GM12878 (cell line): ENCODE measurements around the gene JPH4. TPM values are rescaled to one million over a fixed set of nuclear protein-coding genes. Genes with fewer than 3 reads are reported as not detected.
"Not testable (repeated sequence)": the region's sequence is repeated elsewhere in the genome, so short reads cannot be mapped to it uniquely, and the experiment has no call there.

Experiments
- ATAC-seq: fragments of 200-7000 bp; cut with Tn5 transposase; 3 replicates; pipeline ENCODE4 v1.9.1; 2020; ENCODE audit warnings: mild to moderate bottlenecking, moderate library complexity
- BruUV-seq: library from RNA; stranded (reverse); fragments of 400-500 nt; replicated peaks from 2 replicates; lab custom pipeline; 2021; lab: Mats Ljungman, UMichigan
- CTCF ChIA-PET: fragments of 300-600 bp; sonication (Branson Sonifier 250); formaldehyde crosslinking; extraction: SDS; loops from one replicate; lab custom pipeline; 2021; ENCODE audit warnings: inconsistent platforms; lab: Yijun Ruan, JAX
- POLR2A ChIA-PET: fragments of 350-600 bp; formaldehyde crosslinking; extraction: SDS; loops from one replicate; lab custom pipeline; 2021; ENCODE audit warnings: inconsistent platforms; lab: Charles Lee
- RAD21 ChIA-PET: fragments of 300-600 bp; sonication (Branson Sonifier 250); formaldehyde crosslinking; loops from one replicate; lab custom pipeline; 2023; ENCODE audit warnings: antibody characterized with exemption; ENCODE audit not compliant: unreplicated experiment; lab: Charles Lee
- SMC1A ChIA-PET: fragments of 300-600 bp; sonication (Branson Sonifier 250); formaldehyde crosslinking; loops from one replicate; lab custom pipeline; 2023; ENCODE audit not compliant: unreplicated experiment, uncharacterized antibody; lab: Charles Lee
- DNase-seq: peaks from one replicate; pipeline ENCODE4 v3.0.0-alpha.2; 2011; ENCODE audit warnings: low read depth, low spot score
- FAIRE-seq: peaks from 3 replicates; lab custom pipeline; 2011; peaks lifted over from hg19 to GRCh38; lab: Jason Lieb, UNC
- H2AFZ ChIP-seq: 2 replicates; pipeline ENCODE4 v1.6.0; 2011; ENCODE audit warnings: low read depth, low read length, control low read depth; ENCODE audit not compliant: control insufficient read depth
- H3K27ac ChIP-seq: 2 replicates; pipeline ENCODE4 v1.5.1; 2011; ENCODE audit warnings: control low read depth; ENCODE audit not compliant: control insufficient read depth, insufficient read depth
- H3K27me3 ChIP-seq, 2 experiments: replicated peaks in 1 of 2; 2 replicates each; pipeline versions ENCODE4 v1.6.0 to v1.6.1; 2011; ENCODE audit warnings: low read length in 1 of 2; ENCODE audit not compliant: control insufficient read depth in 2 of 2, insufficient read depth in 2 of 2
- H3K36me3 ChIP-seq, 2 experiments: 2 replicates each; pipeline ENCODE4 v1.5.1; 2011; ENCODE audit warnings: low read length in 1 of 2; ENCODE audit not compliant: control insufficient read depth in 2 of 2, insufficient read depth in 2 of 2
- H3K4me1 ChIP-seq: 2 replicates; pipeline ENCODE4 v1.6.1; 2011; ENCODE audit warnings: mild to moderate bottlenecking, low read length, moderate library complexity, mixed read lengths; ENCODE audit not compliant: control insufficient read depth, insufficient read depth
- H3K4me2 ChIP-seq: 2 replicates; pipeline ENCODE4 v1.6.0; 2011; ENCODE audit warnings: control low read depth; ENCODE audit not compliant: control insufficient read depth, insufficient read depth
- H3K4me3 ChIP-seq: fragments of 200-600 bp; sonication (generic); 2 replicates; pipeline ENCODE4 v1.5.1; 2016
- H3K79me2 ChIP-seq: 2 replicates; pipeline ENCODE4 v1.6.0; 2011; ENCODE audit warnings: low read length; ENCODE audit not compliant: control insufficient read depth, insufficient read depth
- H3K9ac ChIP-seq: 2 replicates; pipeline ENCODE4 v1.8.0; 2011; ENCODE audit warnings: low read length, control low read depth, mixed read lengths; ENCODE audit not compliant: control insufficient read depth, insufficient read depth
- H3K9me3 ChIP-seq: replicated peaks from 3 replicates; pipeline ENCODE4 v1.5.1; 2011; ENCODE audit warnings: mild to moderate bottlenecking, low read length; ENCODE audit not compliant: control insufficient read depth, insufficient read depth
- H4K20me1 ChIP-seq: 2 replicates; pipeline ENCODE4 v1.6.0; 2011; ENCODE audit not compliant: control insufficient read depth, insufficient read depth
- BHLHE40 ChIP-seq, 2 experiments: fragments of 450-650 bp in 1 of 2; IDR thresholded peaks; 2 replicates each; pipeline ENCODE4 v1.6.1; 2011 to 2017; ENCODE audit warnings: low read depth in 2 of 2, borderline replicate concordance in 1 of 2, improper control_type of control experiment in 1 of 2, low read length in 1 of 2, mild to moderate bottlenecking in 1 of 2
- CHD1 ChIP-seq: IDR thresholded peaks from 2 replicates; pipeline ENCODE4 v1.6.1; 2012; ENCODE audit warnings: low read depth, low read length, improper control_type of control experiment
- TCF7 ChIP-seq: IDR thresholded peaks from 2 replicates; pipeline ENCODE4 v1.6.1; 2014; ENCODE audit warnings: antibody characterized with exemption, borderline replicate concordance
- ZNF207 ChIP-seq: fragments of 450-650 bp; IDR thresholded peaks from 2 replicates; pipeline ENCODE4 v1.6.1; 2014; ENCODE audit warnings: antibody characterized with exemption, mild to moderate bottlenecking, borderline replicate concordance
- WGBS: methylation state at CpG from one replicate; pipeline ENCODE4 v1.1.6; 2016; ENCODE audit warnings: low lambda C conversion rate; ENCODE audit not compliant: insufficient replicate concordance, insufficient coverage; ENCODE audit errors: missing lambda C conversion rate; 5-methylcytosine and 5-hydroxymethylcytosine counted together
- in situ Hi-C: fragments of 300-500 bp; cut with MboI; formaldehyde crosslinking; loops from 9 replicates; pipeline ENCODE4 v1.14.3; 2018; ENCODE audit warnings: mixed read lengths
- intact Hi-C: fragments of 100-400 bp; cut with micrococcal nuclease; formaldehyde crosslinking; loops from one replicate; pipeline ENCODE4 v1.14.2; 2022; ENCODE audit not compliant: unreplicated experiment
- polyA plus RNA-seq, 11 experiments: library from polyadenylated mRNA; depleted of rRNA in 4 of 11; unstranded in 6 of 11; stranded (reverse) in 5 of 11; fragments of >200 nt; fragmentation: Nextera tagmentation in 4 of 11; fragmentation: Illumina TruSeq in 1 of 11; extraction: Ambion mirVana in 4 of 11; extraction: Trizol in 1 of 11; gene quantifications; 1 replicate in 1 of 11; 2 replicates in 10 of 11; pipeline versions ENCODE4 v1.2.1 to v1.2.3, GENCODE V29; 2011 to 2016; ENCODE audit warnings: inconsistent platforms in 2 of 11, missing spikeins in 2 of 11, low read depth in 1 of 11
- total RNA-seq, 4 experiments: library from RNA; depleted of rRNA in 3 of 4; stranded (reverse); fragments of >200 nt in 3 of 4; fragmentation: Illumina TruSeq in 1 of 4; extraction: Trizol in 1 of 4; gene quantifications; 2 replicates each; pipeline versions ENCODE4 v1.2.1 to v1.2.3, GENCODE V29; 2013 to 2021
- TF ChIP-seq, protein P1 (sequence below): IDR thresholded peaks from 2 replicates; pipeline ENCODE4 v1.6.1; 2012; ENCODE audit warnings: improper control_type of control experiment, low read depth, low read length; ENCODE audit not compliant: insufficient replicate concordance

The JPH4 gene
- total and polyA plus RNA-seq, 10 of the 15 experiments (the other 5 are each of a cell fraction or from before 2014, with no cell fraction given): 0.48 to 10.3 (median 3.8) TPM

DNA sequence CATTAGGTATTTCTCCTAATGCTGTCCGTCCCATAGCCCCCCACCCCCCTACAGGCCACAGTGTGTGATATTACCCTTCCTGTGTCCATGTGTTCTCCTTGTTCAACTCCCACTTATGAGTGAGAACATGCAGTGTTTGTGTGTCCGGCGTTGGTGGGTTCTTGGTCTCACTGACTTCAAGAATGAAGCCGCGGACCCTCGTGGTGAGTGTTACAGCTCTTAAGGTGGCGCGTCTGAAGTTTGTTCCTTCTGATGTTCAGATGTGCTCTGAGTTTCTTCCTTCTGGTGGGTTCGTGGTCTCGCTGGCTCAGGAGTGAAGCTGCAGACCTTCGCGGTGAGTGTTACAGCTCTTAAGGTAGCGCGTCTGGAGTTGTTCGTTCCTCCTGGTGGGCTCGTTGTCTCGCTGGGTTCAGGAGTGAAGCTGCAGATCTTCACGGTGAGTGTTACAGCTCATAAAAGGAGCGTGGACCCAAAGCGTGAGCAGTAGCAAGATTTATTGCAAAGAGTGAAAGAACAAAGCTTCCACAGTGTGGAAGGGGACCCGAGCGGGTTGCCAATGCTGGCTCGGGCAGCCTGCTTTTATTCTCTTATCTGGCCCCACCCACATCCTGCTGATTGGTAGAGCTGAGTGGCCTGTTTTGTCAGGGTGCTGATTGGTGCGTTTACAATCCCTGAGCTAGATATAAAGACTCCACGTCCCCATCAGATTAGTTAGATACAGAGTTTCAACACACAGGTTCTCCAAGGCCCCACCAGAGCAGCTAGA lies 5.4 kb upstream of the JPH4 start:
- H3K4me3 ChIP-seq, ATAC-seq, in situ Hi-C loops, H2AFZ ChIP-seq, POLR2A ChIA-PET, DNase-seq, H3K27ac ChIP-seq, H3K79me2 ChIP-seq, BruUV-seq, H3K4me1 ChIP-seq, H4K20me1 ChIP-seq, FAIRE-seq, H3K27me3 ChIP-seq, H3K9me3 ChIP-seq, H3K36me3 ChIP-seq, H3K4me2 ChIP-seq, H3K9ac ChIP-seq: not testable (repeated sequence)
- SMC1A ChIA-PET: interaction anchor here (1.4 kb wide), 1 partner anchor 347 kb away, joined by 4 read pairs; no protein-coding TSS in a partner anchor
- CTCF ChIA-PET: interaction anchor here (1.0 to 1.8 kb wide), 3 partner anchors 16 to 105 kb away, joined by 4 to 8 read pairs (median 5); partner anchors contain the start of gene AP1G2
- peak; percentile 84; the same call in 1 of the 2 replicates for TF ChIP-seq TCF7
- intact Hi-C loops: loop anchor here (10.0 kb wide), 1 partner anchor 441 kb away; no protein-coding TSS in a partner anchor
- RAD21 ChIA-PET: interaction anchor here (0.5 kb wide), 1 partner anchor 342 kb away, joined by 3 read pairs; no protein-coding TSS in a partner anchor
- 77% methylated on average over 25 of the region's 25 CpGs for WGBS

DNA sequence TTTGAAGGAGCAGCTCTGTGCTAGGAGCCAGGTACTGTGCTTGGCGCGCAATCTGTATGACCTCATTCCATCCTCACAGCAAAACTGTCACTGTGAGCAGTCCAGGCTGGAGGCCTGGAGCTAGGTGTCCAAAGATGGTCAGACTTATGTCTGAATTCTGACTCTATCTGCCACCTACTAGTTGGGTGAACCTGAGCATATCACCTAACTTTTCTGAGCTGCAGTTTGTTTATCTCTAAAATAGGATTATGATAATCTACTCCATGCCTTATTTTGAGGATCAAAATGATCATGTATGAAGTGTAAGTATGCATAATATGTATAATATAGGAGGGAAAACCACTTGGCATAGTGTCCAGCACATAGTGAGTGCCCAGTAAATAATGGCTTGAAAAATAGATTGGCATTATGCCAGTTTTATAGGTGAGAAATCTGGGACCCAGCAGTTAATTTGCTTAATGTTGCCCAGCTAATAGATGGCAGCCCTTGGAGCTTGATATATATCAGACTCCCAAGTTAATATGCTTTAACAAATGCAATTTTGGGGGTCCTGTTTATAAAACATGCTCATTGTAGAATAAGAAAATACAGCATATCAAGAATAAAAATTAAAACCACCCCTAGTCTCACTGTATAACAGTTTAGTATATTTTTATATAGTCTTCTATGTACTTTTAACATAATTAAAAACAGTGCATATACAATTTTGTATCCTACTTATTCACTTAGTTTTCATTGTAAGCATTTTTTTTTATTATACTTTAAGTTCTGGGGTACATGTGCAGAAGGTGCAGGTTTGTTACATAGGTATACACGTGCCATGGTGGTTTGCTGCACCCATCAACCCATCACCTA lies 4.5 kb upstream of the JPH4 start:
- 67% methylated on average over 3 of the region's 3 CpGs for WGBS
- Histone ChIP-seq H3K27ac (no peak overlapping the region), H3K9me3 (no peaks in the 10 kb centered on the region), H2AFZ (no peak overlapping the region), H3K4me2 (no peak overlapping the region), H3K27me3 (no peaks in the 10 kb centered on the region), H3K36me3 (no peaks in the 10 kb centered on the region), H4K20me1 (no peaks in the 10 kb centered on the region), H3K79me2 (no peaks in the 10 kb centered on the region), H3K9ac (no peak overlapping the region), H3K4me1 (no peaks in the 10 kb centered on the region), H3K4me3 (no peak overlapping the region)
- in situ Hi-C loops: no loop called here
- no peak for DNase-seq
- no TSS peak for BruUV-seq
- ChIA-PET POLR2A (no interaction called here), CTCF (interaction anchor here (1.0 to 1.8 kb wide), 3 partner anchors 15 to 105 kb away, joined by 4 to 8 read pairs (median 5); partner anchors contain the start of gene AP1G2), RAD21 (interaction anchor here (0.5 kb wide), 1 partner anchor 341 kb away, joined by 3 read pairs; no protein-coding TSS in a partner anchor), SMC1A (interaction anchor here (1.4 kb wide), 1 partner anchor 347 kb away, joined by 4 read pairs; no protein-coding TSS in a partner anchor)
- intact Hi-C loops: loop anchor here (10.0 kb wide), 1 partner anchor 442 kb away; no protein-coding TSS in a partner anchor
- ATAC-seq: no peak
- FAIRE-seq: no peak
- no peak for TF ChIP-seq BHLHE40 (IDR thresholded peaks at IDR 0.05; ENCODE audit: borderline replicate concordance in 1 of 2, low read depth in 2 of 2, low read length in 1 of 2)
- TF ChIP-seq, protein P1, sequence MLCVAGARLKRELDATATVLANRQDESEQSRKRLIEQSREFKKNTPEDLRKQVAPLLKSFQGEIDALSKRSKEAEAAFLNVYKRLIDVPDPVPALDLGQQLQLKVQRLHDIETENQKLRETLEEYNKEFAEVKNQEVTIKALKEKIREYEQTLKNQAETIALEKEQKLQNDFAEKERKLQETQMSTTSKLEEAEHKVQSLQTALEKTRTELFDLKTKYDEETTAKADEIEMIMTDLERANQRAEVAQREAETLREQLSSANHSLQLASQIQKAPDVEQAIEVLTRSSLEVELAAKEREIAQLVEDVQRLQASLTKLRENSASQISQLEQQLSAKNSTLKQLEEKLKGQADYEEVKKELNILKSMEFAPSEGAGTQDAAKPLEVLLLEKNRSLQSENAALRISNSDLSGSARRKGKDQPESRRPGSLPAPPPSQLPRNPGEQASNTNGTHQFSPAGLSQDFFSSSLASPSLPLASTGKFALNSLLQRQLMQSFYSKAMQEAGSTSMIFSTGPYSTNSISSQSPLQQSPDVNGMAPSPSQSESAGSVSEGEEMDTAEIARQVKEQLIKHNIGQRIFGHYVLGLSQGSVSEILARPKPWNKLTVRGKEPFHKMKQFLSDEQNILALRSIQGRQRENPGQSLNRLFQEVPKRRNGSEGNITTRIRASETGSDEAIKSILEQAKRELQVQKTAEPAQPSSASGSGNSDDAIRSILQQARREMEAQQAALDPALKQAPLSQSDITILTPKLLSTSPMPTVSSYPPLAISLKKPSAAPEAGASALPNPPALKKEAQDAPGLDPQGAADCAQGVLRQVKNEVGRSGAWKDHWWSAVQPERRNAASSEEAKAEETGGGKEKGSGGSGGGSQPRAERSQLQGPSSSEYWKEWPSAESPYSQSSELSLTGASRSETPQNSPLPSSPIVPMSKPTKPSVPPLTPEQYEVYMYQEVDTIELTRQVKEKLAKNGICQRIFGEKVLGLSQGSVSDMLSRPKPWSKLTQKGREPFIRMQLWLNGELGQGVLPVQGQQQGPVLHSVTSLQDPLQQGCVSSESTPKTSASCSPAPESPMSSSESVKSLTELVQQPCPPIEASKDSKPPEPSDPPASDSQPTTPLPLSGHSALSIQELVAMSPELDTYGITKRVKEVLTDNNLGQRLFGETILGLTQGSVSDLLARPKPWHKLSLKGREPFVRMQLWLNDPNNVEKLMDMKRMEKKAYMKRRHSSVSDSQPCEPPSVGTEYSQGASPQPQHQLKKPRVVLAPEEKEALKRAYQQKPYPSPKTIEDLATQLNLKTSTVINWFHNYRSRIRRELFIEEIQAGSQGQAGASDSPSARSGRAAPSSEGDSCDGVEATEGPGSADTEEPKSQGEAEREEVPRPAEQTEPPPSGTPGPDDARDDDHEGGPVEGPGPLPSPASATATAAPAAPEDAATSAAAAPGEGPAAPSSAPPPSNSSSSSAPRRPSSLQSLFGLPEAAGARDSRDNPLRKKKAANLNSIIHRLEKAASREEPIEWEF: no peak
- no peak for TF ChIP-seq CHD1
- no peak for TF ChIP-seq ZNF207
